HepG2 (cell line): ENCODE results near the gene ABCD1. TPM values are rescaled to one million over a fixed set of nuclear protein-coding genes. Genes with fewer than 3 reads are reported as not detected.

Experiments
- ATAC-seq: fragments of 200-7000 bp; cut with Tn5 transposase; 3 replicates; pipeline ENCODE4 v1.9.1; 2020; ENCODE audit warnings: mild to moderate bottlenecking, moderate library complexity
- BruUV-seq: library from RNA; stranded (reverse); fragments of 400-500 nt; replicated peaks from 2 replicates; lab custom pipeline; 2021; lab: Mats Ljungman, UMichigan
- CTCF ChIA-PET: fragments of 300-600 bp; formaldehyde crosslinking; extraction: SDS; loops from one replicate; lab custom pipeline; 2021; ENCODE audit warnings: low total read pairs, inconsistent platforms, low intra/inter-chr PET ratio; lab: Yijun Ruan, JAX
- POLR2A ChIA-PET: fragments of 350-600 bp; sonication (Branson Sonifier 250); formaldehyde crosslinking; loops from one replicate; lab custom pipeline; 2020; ENCODE audit warnings: antibody characterized with exemption, inconsistent platforms; lab: Yijun Ruan, JAX
- DNase-seq: peaks from one replicate; pipeline ENCODE4 v3.0.0-alpha.2; 2015; ENCODE audit warnings: low spot score
- FAIRE-seq: peaks from 3 replicates; lab custom pipeline; 2011; peaks lifted over from hg19 to GRCh38; lab: Jason Lieb, UNC
- H2AFZ ChIP-seq: one replicate; pipeline ENCODE4 v1.6.1; 2011; ENCODE audit warnings: low read length, inconsistent platforms
- H3K27ac ChIP-seq: fragments of 300-600 bp; 3 replicates; pipeline ENCODE4 v1.8.0; 2011; ENCODE audit warnings: mixed run types, mild to moderate bottlenecking, mixed read lengths, low read length, inconsistent platforms; ENCODE audit not compliant: insufficient read depth; ENCODE audit errors: extremely low read length
- H3K27me3 ChIP-seq, 2 experiments: fragments of 200-600 bp in 1 of 2; 2 replicates in 1 of 2; 3 replicates in 1 of 2; pipeline versions ENCODE4 v1.6.0 to v1.8.0; 2011; ENCODE audit warnings: low read length in 2 of 2, mild to moderate bottlenecking in 2 of 2, moderate library complexity in 2 of 2, inconsistent platforms in 1 of 2; ENCODE audit not compliant: insufficient read depth in 2 of 2, control insufficient read depth in 1 of 2
- H3K36me3 ChIP-seq, 2 experiments: fragments of 200-600 bp in 1 of 2; replicated peaks in 1 of 2; 2 replicates in 1 of 2; 3 replicates in 1 of 2; pipeline versions ENCODE4 v1.5.1 to v1.8.0; 2011; ENCODE audit warnings: low read length in 2 of 2, inconsistent platforms in 1 of 2; ENCODE audit not compliant: insufficient read depth in 2 of 2, control insufficient read depth in 1 of 2
- H3K4me1 ChIP-seq: 2 replicates; pipeline ENCODE4 v1.5.1; 2012; ENCODE audit warnings: low read length, inconsistent platforms; ENCODE audit not compliant: insufficient read depth
- H3K4me2 ChIP-seq: 2 replicates; pipeline ENCODE4 v1.6.0; 2011; ENCODE audit warnings: low read depth, low read length, inconsistent platforms
- H3K4me3 ChIP-seq, 3 experiments: fragments of 200-600 bp in 1 of 3; sonication (generic), shearing (Covaris generic) in 1 of 3; replicated peaks in 1 of 3; 2 replicates each; pipeline ENCODE4 v1.5.1; 2011 to 2016; ENCODE audit warnings: low read length in 3 of 3, inconsistent platforms in 2 of 3, low read depth in 2 of 3, mild to moderate bottlenecking in 2 of 3, control low read depth in 1 of 3, mixed read lengths in 1 of 3; ENCODE audit not compliant: insufficient read depth in 1 of 3
- H3K79me2 ChIP-seq: one replicate; pipeline ENCODE4 v1.6.1; 2011; ENCODE audit warnings: low read length, inconsistent platforms; ENCODE audit not compliant: insufficient read depth
- H3K9ac ChIP-seq: 2 replicates; pipeline ENCODE4 v1.6.0; 2011; ENCODE audit warnings: mild to moderate bottlenecking, low read depth, low read length, inconsistent platforms; ENCODE audit not compliant: insufficient read depth
- H3K9me3 ChIP-seq: 2 replicates; pipeline ENCODE4 v1.5.1; 2012; ENCODE audit warnings: mild to moderate bottlenecking, low read length
- H4K20me1 ChIP-seq: 2 replicates; pipeline ENCODE4 v1.6.0; 2011; ENCODE audit warnings: inconsistent platforms, mild to moderate bottlenecking, low read length, moderate library complexity; ENCODE audit not compliant: insufficient read depth
- DMAP1 ChIP-seq: IDR thresholded peaks from 2 replicates; pipeline ENCODE4 v1.6.1; 2016
- NFAT5 ChIP-seq: sonication (generic); formaldehyde crosslinking; IDR thresholded peaks from 2 replicates; pipeline ENCODE4 v1.4.0; 2020; ENCODE audit warnings: missing genetic modification reagents
- STAT5B ChIP-seq: sonication (generic); formaldehyde crosslinking; IDR thresholded peaks from 2 replicates; pipeline ENCODE4 v1.4.0; 2020; ENCODE audit warnings: missing genetic modification reagents
- YEATS2 ChIP-seq: sonication (generic); formaldehyde crosslinking; IDR thresholded peaks from 2 replicates; pipeline ENCODE4 v1.4.0; 2020; ENCODE audit warnings: missing genetic modification reagents, borderline replicate concordance
- ZBTB10 ChIP-seq: sonication (generic); formaldehyde crosslinking; IDR thresholded peaks from 2 replicates; pipeline ENCODE4 v1.4.0; 2020; ENCODE audit warnings: missing genetic modification reagents, borderline replicate concordance
- ZMYM4 ChIP-seq: sonication (generic); formaldehyde crosslinking; IDR thresholded peaks from 2 replicates; pipeline ENCODE4 v1.8.1; 2023; ENCODE audit warnings: mild to moderate bottlenecking, missing genetic modification reagents
- ZNF597 ChIP-seq: sonication (generic); formaldehyde crosslinking; IDR thresholded peaks from 2 replicates; pipeline ENCODE4 v1.5.0; 2020; ENCODE audit warnings: missing genetic modification reagents
- ZNF598 ChIP-seq: sonication (generic); formaldehyde crosslinking; IDR thresholded peaks from 2 replicates; pipeline ENCODE4 v1.5.1; 2020; ENCODE audit warnings: mild to moderate bottlenecking, missing genetic modification reagents, borderline replicate concordance
- ZNF737 ChIP-seq: sonication (generic); formaldehyde crosslinking; IDR thresholded peaks from 2 replicates; pipeline ENCODE4 v1.5.0; 2020; ENCODE audit warnings: missing genetic modification reagents, mild to moderate bottlenecking, borderline replicate concordance
- WGBS: methylation state at CpG from one replicate; pipeline ENCODE4 v1.1.6; 2017; ENCODE audit warnings: low lambda C conversion rate; 5-methylcytosine and 5-hydroxymethylcytosine counted together
- in situ Hi-C: cut with HindIII; loops from 2 replicates; pipeline ENCODE4 v1.10.0; 2017; ENCODE audit warnings: low pct_unique_long_range_greater_than_20kb; ENCODE audit not compliant: extremely low pct_ligation_motif_present
- intact Hi-C: fragments of 100-400 bp; cut with micrococcal nuclease; formaldehyde crosslinking; loops from one replicate; pipeline ENCODE4 v1.10.0; 2022; ENCODE audit not compliant: unreplicated experiment
- polyA plus RNA-seq, 8 experiments: library from polyadenylated mRNA; depleted of rRNA in 3 of 8; stranded (reverse) in 7 of 8; unstranded in 1 of 8; fragments of >200 nt; fragmentation: Illumina TruSeq in 4 of 8; extraction: Trizol in 4 of 8; gene quantifications; 2 replicates each; pipeline versions ENCODE4 v1.2.1 to v1.2.3, GENCODE V29; 2011 to 2016; ENCODE audit warnings: low read depth in 4 of 8, missing spikeins in 1 of 8, mixed read lengths in 1 of 8; ENCODE audit not compliant: insufficient read depth in 1 of 8
- total RNA-seq, 5 experiments: library from RNA; depleted of rRNA; stranded (reverse); fragments of >200 nt; fragmentation: Illumina TruSeq; extraction: Trizol; gene quantifications; 2 replicates each; pipeline ENCODE4 v1.2.3, GENCODE V29; 2016; ENCODE audit warnings: low read depth in 1 of 5
- TF ChIP-seq, protein P1 (sequence below): sonication (generic); formaldehyde crosslinking; IDR thresholded peaks from 2 replicates; pipeline ENCODE4 v1.4.0; 2020; ENCODE audit warnings: missing genetic modification reagents
- TF ChIP-seq, protein P2 (sequence below): IDR thresholded peaks from 2 replicates; pipeline ENCODE4 v1.6.1; 2016; ENCODE audit warnings: missing genetic modification reagents, missing compliant biosample characterization

ABCD1 gene
- total and polyA plus RNA-seq, 2 of the 13 experiments (the other 11 are each of a cell fraction or from before 2014, with no cell fraction given): 11.4 to 15.9 TPM

GRCh38 chrX:153714256-153714655, 10.4 kb upstream of the ABCD1 start:
- ChIA-PET POLR2A (no interaction called here), CTCF (no interaction called here)
- Histone ChIP-seq H3K27me3 (no peaks in the 10 kb centered on the region), H2AFZ (no peak overlapping the region), H3K9ac (no peak overlapping the region), H3K4me1 (no peaks in the 10 kb centered on the region), H3K4me3 (no peak overlapping the region), H3K4me2 (no peak overlapping the region), H3K27ac (no peak overlapping the region), H4K20me1 (no peaks in the 10 kb centered on the region), H3K79me2 (peaks cover 2% of the 10 kb centered on the region), H3K36me3 (peaks cover 11 to 36% of the 10 kb centered on the region in 2 experiments; a peak in 4 of 5 replicates), H3K9me3 (no peaks in the 10 kb centered on the region)
- DNase-seq (no peak), FAIRE-seq (no peak), ATAC-seq (no peak)
- BruUV-seq: no TSS peak
- in situ Hi-C loops (no loop called here), intact Hi-C loops (no loop called here)
- WGBS: 100% methylated on average over 3 of the region's 3 CpGs
- TF ChIP-seq, protein P1, sequence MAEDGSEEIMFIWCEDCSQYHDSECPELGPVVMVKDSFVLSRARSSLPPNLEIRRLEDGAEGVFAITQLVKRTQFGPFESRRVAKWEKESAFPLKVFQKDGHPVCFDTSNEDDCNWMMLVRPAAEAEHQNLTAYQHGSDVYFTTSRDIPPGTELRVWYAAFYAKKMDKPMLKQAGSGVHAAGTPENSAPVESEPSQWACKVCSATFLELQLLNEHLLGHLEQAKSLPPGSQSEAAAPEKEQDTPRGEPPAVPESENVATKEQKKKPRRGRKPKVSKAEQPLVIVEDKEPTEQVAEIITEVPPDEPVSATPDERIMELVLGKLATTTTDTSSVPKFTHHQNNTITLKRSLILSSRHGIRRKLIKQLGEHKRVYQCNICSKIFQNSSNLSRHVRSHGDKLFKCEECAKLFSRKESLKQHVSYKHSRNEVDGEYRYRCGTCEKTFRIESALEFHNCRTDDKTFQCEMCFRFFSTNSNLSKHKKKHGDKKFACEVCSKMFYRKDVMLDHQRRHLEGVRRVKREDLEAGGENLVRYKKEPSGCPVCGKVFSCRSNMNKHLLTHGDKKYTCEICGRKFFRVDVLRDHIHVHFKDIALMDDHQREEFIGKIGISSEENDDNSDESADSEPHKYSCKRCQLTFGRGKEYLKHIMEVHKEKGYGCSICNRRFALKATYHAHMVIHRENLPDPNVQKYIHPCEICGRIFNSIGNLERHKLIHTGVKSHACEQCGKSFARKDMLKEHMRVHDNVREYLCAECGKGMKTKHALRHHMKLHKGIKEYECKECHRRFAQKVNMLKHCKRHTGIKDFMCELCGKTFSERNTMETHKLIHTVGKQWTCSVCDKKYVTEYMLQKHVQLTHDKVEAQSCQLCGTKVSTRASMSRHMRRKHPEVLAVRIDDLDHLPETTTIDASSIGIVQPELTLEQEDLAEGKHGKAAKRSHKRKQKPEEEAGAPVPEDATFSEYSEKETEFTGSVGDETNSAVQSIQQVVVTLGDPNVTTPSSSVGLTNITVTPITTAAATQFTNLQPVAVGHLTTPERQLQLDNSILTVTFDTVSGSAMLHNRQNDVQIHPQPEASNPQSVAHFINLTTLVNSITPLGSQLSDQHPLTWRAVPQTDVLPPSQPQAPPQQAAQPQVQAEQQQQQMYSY (CRISPR knock-in tag): no peak
- TF ChIP-seq NFAT5 (CRISPR knock-in tag): no peak
- TF ChIP-seq, protein P2, sequence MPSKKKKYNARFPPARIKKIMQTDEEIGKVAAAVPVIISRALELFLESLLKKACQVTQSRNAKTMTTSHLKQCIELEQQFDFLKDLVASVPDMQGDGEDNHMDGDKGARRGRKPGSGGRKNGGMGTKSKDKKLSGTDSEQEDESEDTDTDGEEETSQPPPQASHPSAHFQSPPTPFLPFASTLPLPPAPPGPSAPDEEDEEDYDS (CRISPR knock-in tag): no peak
- no peak for TF ChIP-seq STAT5B (CRISPR knock-in tag)
- TF ChIP-seq ZNF737 (CRISPR knock-in tag): no peak
- TF ChIP-seq DMAP1 (CRISPR knock-in tag): no peak
- no peak for TF ChIP-seq ZNF598
- no peak for TF ChIP-seq YEATS2 (CRISPR knock-in tag)
- no peak for TF ChIP-seq ZMYM4 (CRISPR knock-in tag)
- no peak for TF ChIP-seq ZNF597
- no peak for TF ChIP-seq ZBTB10 (CRISPR knock-in tag)
